COLO668 (cell line): ENCODE measurements around the gene MLST8.

Experiments
- DNase-seq: peaks from one replicate; lab custom pipeline; 2025; ENCODE audit not compliant: unreplicated experiment; lab: John Stamatoyannopoulos, UW

The MLST8 gene

DNA sequence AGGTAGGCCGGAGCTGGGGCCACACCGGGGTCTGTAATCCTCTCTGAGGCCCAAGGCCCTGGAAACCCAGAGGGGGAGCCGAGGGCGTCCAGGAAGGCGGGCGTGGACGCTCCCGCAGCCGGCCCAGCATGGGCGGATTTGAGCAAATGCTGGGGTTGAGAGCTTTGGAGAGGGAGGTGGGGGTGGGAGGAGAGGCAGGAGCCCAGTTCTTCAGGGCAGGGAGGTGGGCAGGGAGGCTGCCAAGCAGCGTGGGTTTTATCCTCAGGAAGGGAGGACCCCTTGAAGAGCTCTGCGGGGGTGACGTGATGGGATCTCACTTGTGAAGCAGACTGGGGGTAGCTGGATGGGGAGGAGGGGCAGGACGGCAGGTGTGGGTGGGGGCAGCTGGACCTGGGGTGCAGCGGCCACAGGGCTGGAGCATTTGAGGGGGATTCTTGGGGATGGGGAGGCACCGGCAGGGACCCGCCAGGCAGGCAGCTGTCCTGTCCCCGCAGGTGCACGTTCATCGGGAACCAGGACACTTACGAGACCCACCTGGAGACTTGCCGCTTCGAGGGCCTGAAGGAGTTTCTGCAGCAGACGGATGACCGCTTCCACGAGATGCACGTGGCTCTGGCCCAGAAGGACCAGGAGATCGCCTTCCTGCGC, 32.4 kb upstream of the MLST8 start:
- no peak for DNase-seq

DNA sequence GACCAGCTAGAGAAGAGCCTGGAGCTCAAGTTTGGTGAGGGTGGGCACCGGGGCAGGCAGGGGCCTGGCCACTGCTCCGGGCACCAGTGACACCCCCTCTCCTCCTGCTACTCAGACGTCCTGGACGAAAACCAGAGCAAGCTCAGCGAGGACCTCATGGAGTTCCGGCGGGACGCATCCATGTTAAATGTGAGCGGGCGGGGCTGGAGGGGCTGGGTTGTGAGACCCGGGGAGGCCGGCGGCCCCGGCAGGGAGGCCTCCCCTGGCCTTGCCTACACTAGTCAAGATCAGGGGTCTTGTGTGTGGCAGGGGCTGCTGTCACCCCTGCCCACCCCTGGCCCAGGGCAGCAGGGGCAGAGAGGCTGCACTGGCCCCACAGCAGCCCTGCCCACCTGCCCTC, 31.9 kb upstream of the MLST8 start:
- DNase-seq = no peak

- no peak for DNase-seq
Measured at GRCh38 chr16:2173916-2174315, 31.3 kb upstream of the MLST8 start.

GRCh38 chr16:2174396-2175131, 30.7 kb upstream of the MLST8 start:
- DNase-seq = no peak

- DNase-seq = no peak
Measured at GRCh38 chr16:2175454-2175853, 29.8 kb upstream of the MLST8 start.

- DNase-seq = no peak
Measured at GRCh38 chr16:2176047-2176446, 29.2 kb upstream of the MLST8 start.

DNA sequence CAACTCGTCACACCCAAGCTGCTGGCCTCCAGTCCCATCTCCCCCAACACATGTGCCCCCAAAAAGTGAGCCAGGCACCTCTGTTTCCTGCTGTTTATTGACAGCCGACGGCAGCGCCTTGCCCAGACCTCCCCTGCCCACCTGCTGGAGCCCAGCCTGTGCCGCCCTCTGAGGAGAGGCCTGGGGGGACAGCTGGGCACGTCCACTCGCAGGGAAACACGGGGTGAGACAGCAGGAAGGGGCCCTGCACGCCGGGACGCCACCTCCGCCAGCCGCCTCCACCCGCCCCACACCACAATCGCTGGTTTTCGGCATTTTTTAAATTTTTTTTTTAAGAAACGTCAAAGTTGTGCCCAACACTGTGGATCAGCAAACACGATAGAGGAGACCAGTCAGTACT, 28.2 kb upstream of the MLST8 start:
- DNase-seq = no peak

DNA sequence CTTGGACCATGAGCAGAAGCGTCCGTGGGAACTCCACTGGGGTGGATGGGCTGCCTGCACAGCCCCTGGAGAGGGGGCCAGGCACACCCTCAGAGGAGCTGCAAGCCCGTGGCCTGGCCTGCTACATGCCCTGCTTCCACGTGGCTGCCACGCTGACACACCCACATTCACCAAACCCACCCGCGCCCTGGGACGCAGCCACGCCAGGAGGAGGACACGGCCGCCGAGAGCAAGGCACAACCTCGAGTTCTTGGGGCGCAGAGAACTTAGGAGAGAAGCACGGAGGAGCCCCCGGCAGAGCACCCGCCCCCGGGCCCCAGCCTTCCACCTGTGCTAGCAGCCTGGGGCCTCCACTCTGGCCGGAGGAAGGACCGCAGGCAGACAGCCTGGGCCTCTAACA, 27.7 kb upstream of the MLST8 start:
- DNase-seq = no peak

DNA sequence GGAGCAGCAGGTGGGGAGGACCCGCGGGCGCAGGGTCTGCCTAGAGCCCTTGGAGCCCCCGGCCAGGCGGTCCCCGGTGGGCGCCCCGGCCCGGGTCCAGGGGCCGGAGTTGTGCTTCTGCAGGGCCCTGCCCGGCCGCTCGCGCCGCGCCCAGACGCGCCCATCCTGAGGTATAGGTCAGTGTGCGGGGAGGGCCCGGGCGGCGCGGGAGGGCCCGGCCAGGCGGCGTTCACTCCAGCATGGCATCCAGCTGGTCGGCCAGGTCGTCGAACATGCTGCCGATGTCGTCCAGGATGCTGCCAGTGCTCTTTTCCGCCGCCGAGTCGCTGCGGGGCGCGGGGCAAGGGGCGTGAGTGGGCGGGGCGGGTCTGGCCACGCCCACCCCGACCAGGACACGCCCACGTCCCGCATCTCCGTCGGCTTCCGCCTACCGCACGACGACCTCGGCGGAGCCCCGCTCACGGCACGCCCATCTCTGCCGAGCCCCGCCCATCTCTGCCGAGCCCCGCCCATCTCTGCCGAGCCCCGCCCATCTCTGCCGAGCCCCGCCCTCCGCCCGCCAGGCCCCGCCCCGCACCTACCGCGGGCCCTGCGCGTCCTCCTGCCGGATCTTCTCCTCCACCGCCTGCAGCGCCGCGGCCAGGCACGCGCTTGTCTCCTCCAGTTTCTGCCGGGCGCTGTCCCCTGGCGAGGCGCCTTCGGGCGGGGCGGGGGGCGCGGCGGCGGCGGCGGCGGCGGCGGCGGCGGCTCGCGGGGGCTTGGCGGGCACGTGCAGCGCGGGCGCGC, 26.7 kb upstream of the MLST8 start:
- no peak for DNase-seq

GRCh38 chr16:2179107-2179501, 26.1 kb upstream of the MLST8 start:
- no peak for DNase-seq

GRCh38 chr16:2179576-2179975, 25.7 kb upstream of the MLST8 start:
- no peak for DNase-seq

DNA sequence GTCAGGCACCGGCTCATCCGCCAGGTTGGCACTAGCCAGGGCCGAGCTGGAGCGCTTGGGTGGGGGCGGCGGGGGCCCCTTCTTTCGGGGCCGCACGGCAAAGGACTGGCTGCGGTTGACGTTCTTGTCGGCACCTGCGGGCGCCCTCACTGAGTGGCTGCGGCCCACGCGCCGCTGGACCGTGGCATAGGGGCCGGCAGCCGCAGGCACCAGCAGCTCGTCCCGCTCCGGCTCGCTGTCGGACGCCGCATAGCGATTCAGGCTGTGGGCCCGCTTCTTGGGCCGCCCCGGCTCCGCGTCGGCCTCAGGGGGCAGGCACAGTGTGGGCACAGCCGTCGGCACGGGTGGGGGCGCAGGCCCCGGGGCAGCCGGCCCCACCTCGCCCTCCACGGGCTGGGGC, 24.8 kb upstream of the MLST8 start:
- DNase-seq = no peak

- no peak for DNase-seq
Measured at GRCh38 chr16:2180962-2181923, 24.0 kb upstream of the MLST8 start.

DNA sequence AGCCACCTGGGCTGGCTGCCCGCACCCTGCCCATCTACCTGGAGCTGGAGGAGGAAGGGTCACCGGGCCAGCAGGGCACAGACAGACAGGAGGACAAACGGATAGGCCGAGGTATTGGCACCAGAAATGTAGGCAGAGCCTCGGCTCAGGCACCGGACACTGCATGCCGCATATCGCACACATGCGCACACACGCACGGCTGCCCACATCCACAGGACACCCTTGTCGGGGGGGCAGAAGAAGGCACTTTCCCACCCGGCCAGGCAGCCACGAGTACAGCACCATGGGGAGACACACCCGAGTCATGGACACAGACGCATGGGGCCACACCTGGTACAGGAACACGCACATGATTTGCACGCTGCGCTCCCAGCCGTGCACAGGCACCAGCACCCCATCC, 23.3 kb upstream of the MLST8 start:
- DNase-seq = no peak

GRCh38 chr16:2183671-2184070, 21.6 kb upstream of the MLST8 start:
- no peak for DNase-seq

DNA sequence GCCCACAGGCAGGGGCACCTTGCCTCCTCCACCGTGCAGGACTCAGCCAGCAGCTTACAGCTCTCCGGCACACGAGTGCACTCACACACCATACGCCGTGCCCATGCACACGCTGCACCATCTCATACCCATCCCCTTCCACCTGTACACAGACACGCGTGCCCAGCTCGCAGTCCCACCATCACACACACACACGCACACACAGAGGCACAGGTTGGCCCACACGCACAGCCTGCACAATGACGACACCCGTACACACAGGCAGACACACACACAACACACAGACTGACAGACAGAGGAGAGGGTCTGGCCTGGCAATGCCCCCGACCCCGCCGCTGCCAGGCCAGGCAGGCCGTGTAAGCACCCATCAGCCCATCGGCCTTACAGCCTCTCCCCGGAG, 20.9 kb upstream of the MLST8 start:
- DNase-seq = no peak

- no peak for DNase-seq
Measured at GRCh38 chr16:2184962-2185361, 20.3 kb upstream of the MLST8 start.

DNA sequence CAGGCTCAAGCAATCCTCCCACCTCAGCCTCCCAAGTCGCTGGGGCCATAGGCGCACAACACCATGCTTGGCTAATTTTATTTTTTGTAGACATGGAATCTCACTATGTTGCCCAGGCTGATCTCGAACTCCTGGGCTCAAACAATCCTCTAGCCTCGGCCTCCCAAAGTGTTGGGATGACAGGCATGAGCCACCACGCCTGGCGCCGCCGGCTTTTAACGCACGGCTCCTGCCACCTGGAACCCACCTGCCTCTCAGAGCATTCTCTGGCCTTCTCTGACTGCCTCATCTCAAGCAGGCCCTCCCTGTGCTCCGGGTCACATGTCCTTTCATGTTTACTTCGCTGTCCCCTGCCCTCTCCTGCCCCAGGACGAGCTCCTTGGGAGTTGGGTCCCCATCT, 19.2 kb upstream of the MLST8 start:
- DNase-seq = no peak

GRCh38 chr16:2186505-2186904, 18.7 kb upstream of the MLST8 start:
- DNase-seq = no peak

DNA sequence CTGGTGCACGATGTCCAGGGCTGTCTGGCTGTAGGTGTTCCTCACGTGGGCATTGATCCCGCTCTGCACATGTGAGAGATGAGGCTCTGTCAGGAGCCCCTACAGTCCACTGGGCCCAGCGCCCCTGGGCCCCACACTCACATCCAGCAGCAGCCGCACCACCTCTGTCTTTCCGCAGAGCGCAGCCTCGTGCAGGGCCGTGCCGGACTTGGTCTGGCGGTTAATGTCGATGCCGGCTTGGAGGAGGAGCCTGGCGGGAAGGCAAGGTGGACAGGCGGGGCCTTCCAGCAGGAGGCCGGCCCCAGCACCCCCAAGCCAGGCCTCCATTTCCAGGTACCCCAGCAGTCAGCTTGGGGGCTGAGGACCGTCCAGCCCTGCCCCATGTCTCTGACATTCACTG, 18.0 kb upstream of the MLST8 start:
- DNase-seq = peak; percentile 15

DNA sequence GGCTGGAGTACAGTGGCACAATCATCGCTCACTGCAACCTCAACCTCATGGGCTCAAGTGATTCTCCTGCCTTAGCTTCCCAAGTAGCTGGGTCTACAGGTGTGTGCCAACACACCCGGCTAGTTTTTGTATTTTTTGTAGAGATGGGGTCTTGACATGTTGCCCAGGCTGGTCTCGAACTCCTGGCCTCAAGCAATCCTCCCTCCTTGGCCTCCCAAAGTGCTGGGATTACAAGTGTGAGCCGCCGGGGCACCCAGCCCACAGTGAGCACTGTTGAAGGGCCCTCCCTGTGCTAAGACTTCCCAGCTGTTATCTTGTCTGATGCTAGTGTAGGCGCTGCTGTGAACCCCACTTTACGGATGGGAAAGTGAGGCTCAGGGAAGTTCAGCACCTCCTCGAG, 16.9 kb upstream of the MLST8 start:
- no peak for DNase-seq
